GM10248 (cell line): Measurements from ENCODE around the gene PACSIN1.

Source experiments
- CTCF ChIA-PET: fragments of 300-600 bp; sonication (Branson Sonifier 250); formaldehyde crosslinking; extraction: SDS; loops from one replicate; lab custom pipeline; 2021; ENCODE audit warnings: antibody characterized with exemption; lab: Yijun Ruan, JAX
- POLR2A ChIA-PET: fragments of 350-650 bp; sonication (Branson Sonifier 250); formaldehyde crosslinking; extraction: SDS; loops from one replicate; lab custom pipeline; 2020; ENCODE audit warnings: antibody characterized with exemption; lab: Yijun Ruan, JAX
- DNase-seq: peaks from one replicate; pipeline ENCODE4 v3.0.0; 2012; ENCODE audit errors: extremely low spot score
- CTCF ChIP-seq: IDR thresholded peaks from 2 replicates; pipeline ENCODE4 v1.5.1; 2012; ENCODE audit warnings: mild to moderate bottlenecking, low read depth; ENCODE audit errors: extremely low read depth, missing control alignments, control extremely low read depth

The PACSIN1 gene

GRCh38 chr6:34556031-34556471 is 90.2 kb downstream of the PACSIN1 start, which contains the start of gene SPDEF:
Gene SPDEF (minus strand): TSS chr6:34556329. CDS start chr6:34544455, 11,874 bp downstream.
- no peak for TF ChIP-seq CTCF
- ChIA-PET CTCF (interaction anchor here (1.1 kb wide), 1 partner anchor 9 kb away, joined by 4 read pairs; no protein-coding TSS in a partner anchor), POLR2A (no interaction called here)
- DNase-seq = no peak

GRCh38 chr6:34556493-34556892 is 90.6 kb downstream of the PACSIN1 start:
- no peak for TF ChIP-seq CTCF
- CTCF ChIA-PET = interaction anchor here (1.1 kb wide), 1 partner anchor 8 kb away, joined by 4 read pairs; no protein-coding TSS in a partner anchor
- DNase-seq = no peak
- POLR2A ChIA-PET = no interaction called here

GRCh38 chr6:34557228-34557627 is 91.4 kb downstream of the PACSIN1 start:
- POLR2A ChIA-PET = no interaction called here
- no peak for TF ChIP-seq CTCF
- CTCF ChIA-PET = no interaction called here
- DNase-seq = no peak

GRCh38 chr6:34558172-34558714 is 92.4 kb downstream of the PACSIN1 start:
- POLR2A ChIA-PET = no interaction called here

GRCh38 chr6:34559651-34560365 is 93.9 kb downstream of the PACSIN1 start:
- no peak for TF ChIP-seq CTCF
- POLR2A ChIA-PET = no interaction called here
- CTCF ChIA-PET = interaction anchor here (1.2 to 1.3 kb wide), 4 partner anchors 15 to 100 kb away, joined by 3 read pairs; no protein-coding TSS in a partner anchor
- DNase-seq = no peak

More at GRCh38 chr6:34558172-34558714, 92.4 kb downstream of the PACSIN1 start:
- no peak for TF ChIP-seq CTCF
- CTCF ChIA-PET = interaction anchor here (0.7 to 1.6 kb wide), 4 partner anchors 9 to 50 kb away, joined by 3 to 4 read pairs (median 4); no protein-coding TSS in a partner anchor
- no peak for DNase-seq

- POLR2A ChIA-PET = no interaction called here
- DNase-seq = no peak
- CTCF ChIA-PET = interaction anchor here (1.2 to 1.3 kb wide), 2 partner anchors 16 to 100 kb away, joined by 3 read pairs; no protein-coding TSS in a partner anchor
- TF ChIP-seq CTCF = no peak
These were observed 94.7 kb downstream of the PACSIN1 start for GRCh38 chr6:34560366-34561226.
